HG02623 (cell line): Measurements from ENCODE around the gene PMP22.
"Not testable (repeated sequence)": the region's sequence is repeated elsewhere in the genome, so short reads cannot be mapped to it uniquely, and the experiment has no call there.

Source experiments
- ATAC-seq: cut with Tn5 transposase; IDR thresholded peaks from one replicate; pipeline ENCODE4 v1.9.1; 2021; ENCODE audit warnings: moderate library complexity; ENCODE audit not compliant: unreplicated experiment

The PMP22 gene

DNA sequence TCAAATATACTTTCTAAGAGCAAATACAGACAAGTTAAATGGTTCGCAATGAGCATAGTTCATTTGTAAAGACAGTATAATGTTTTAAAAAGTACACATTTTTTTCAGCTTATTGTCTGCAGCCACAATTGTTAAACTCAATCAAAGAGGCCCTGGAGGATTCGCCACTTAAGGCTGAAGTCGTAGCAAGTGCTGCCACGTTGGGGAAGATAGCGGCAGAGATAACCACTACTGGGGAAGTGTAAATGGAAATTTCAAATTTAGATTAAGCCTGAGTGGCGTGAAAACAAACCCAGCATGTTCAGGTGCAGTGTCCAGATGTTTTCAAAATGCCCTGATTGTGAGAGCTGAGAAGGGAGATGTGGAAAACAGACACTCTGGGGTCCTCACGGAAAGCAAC is 8.4 kb downstream of the PMP22 start:
- ATAC-seq: no peak

DNA sequence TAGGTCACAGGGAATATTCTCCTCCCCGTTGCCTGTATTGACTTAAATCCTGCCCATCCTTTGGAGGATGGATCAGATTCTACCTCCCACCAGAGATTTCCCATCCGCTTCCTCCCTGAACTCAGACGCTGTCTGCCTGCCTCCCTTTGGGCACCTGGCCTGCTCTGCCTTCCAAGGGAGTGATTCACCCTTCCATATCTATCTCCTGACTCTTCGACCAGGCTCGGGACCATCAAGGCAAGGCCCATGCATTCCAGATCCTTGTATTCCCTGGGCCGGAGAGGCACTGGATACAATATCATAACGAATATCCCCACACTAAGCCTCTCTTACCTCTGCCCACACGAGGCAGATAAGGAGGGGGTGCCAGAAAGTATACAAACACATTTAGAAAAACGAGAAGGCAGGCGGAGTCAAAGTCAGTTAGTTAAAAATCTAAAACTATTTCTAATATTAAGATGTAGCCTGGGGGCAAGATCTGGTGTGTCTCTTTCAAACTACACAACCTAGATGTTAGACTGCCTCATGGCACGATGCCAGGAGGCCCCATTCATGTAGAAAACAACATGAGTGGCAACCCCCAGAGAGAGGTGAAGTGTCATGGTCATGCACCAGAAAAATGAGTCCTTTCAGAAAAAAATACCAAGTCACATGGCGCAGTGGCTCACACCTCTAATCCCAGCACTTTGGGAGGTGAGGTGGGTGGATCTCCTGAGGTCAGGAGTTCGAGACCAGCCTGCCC is 9.2 kb downstream of the PMP22 start:
- ATAC-seq: no peak

DNA sequence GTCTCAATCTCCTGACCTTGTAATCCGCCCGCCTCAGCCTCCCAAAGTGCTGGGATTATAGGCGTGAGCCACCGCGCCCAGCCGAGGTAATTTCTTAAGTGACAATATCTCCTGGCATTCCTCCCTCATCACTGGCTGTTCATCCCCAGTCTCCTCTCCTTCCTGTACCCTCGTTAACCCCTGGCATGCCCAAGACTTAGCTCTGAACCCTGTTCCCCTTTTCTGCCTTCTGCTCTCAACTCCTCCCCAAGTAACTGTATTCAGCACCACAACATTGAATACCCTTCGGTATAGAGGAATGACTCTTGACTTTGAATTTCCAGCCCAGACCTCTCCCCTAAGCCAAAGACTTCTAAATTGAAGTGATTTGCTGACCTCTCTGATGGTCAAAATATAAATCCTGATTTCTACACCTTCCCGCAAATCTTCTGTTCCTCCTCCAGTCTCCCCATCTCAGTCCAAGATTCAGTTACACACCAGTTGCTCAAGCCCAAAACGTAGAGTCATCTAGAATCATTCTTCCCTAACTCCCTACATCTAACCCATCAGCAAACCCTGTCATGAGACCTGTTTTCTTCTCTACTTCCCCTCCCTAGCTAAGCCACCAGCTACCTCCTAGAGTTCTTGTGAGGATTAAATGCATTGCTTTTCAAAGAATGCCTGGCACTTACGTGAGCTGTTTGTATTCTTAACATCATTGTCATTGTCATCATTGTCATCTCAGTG is 14.8 kb downstream of the PMP22 start:
- ATAC-seq: no peak

DNA sequence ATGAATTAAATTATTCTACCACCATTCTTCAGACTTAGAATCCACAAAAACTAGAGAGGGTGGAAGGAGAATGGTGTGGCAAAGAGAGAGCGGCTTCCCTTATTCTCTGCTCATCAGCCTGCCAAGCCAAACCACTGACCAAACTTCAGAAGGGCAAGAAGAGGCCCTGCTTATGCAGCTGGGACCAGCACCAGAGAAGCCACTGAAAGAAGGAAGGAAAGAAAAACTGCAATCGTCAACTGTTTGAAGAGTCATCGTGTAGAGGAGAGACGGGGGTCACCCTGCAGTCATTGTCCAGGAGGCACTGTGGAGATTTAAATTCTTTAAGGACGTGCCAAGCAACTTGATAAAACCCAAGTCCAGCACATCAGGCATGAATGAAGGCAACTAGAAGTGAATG is 15.6 kb downstream of the PMP22 start:
- ATAC-seq: no peak

DNA sequence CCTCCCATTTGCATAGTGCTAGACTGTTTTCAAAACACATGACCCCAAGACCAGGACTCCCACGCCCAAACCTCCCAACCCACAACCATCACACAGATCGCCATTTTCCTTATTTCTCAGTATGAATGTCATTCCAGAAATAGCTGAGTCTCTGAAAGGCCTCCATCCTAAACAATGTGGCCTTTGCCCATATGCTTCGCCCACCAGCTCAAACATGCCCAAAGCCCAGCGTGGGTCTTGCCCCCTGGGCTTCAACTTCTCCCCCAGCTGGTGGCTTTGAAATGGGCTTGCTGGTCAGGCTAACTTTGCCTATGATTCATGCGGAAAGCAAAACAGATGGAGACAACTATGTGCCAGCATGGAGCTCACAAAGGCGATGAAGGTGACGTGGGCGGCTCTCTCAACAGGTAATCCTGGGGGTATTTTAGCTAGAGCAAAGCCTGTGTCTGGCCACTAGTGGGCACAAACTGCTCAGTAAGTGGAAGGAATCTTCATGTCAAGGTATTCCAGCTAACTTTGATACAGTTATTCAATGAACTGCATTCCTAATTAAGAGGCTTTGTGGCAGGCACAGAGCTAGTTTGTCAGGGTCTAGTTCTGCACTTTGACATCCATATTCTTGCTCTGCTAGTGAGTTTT is 17.1 kb downstream of the PMP22 start:
- ATAC-seq: no peak

DNA sequence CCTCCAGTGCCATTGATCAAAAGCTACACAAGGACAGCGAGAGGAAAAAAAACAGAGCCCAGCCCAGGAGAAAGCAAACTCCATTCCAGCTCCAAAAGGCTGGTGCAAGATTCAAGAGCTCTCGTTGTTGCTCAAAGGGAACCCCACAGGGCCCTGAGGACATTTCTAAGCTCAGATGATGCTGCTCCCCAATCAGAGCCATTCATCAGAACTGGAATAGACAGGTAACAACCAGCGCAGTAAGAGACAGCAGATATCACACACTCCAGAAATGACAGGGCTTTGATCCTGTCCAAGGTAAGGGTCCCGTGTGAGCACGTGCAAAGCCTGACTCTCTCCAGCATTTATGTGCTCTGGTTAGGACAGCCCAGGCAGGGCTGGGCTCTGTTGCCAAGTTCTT is 20.1 kb downstream of the PMP22 start:
- no peak for ATAC-seq

DNA sequence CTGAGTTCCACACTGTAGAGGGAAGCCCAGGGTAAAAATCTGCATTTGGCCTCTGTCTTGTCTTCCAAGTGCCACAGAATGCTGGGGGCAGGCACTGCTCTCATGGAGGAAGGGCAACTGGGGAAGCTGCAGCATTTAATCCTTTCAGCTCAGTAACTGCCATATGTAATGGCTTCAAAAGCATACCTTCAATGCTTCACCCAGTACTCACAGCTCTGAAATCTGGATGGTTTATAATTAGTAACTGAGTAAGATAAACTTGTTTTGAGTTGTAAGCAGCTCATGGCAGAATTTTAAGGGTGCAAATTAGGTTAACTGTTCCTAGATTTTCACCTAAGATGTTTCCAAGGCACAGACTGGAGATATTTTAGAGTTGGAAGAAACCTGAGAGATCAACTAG is 24.5 kb downstream of the PMP22 start:
- no peak for ATAC-seq

DNA sequence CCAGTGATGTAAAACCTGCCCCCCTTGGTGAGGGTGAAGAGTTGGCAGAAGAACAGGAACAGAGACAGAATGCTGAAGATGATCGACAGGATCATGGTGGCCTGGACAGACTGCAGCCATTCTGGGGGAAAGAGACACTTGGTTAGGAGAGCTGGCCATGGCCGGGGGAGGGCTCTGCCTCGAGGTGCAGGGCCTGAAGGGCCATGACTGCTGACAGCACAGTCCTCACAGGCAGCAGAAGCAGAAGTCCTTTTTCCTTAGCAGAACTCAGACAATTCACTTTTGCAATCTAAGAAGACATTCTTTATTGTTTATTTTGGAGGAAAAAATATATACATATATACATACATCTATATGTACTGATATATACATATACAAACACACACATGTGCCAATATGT is 25.6 kb downstream of the PMP22 start:
- ATAC-seq: no peak

DNA sequence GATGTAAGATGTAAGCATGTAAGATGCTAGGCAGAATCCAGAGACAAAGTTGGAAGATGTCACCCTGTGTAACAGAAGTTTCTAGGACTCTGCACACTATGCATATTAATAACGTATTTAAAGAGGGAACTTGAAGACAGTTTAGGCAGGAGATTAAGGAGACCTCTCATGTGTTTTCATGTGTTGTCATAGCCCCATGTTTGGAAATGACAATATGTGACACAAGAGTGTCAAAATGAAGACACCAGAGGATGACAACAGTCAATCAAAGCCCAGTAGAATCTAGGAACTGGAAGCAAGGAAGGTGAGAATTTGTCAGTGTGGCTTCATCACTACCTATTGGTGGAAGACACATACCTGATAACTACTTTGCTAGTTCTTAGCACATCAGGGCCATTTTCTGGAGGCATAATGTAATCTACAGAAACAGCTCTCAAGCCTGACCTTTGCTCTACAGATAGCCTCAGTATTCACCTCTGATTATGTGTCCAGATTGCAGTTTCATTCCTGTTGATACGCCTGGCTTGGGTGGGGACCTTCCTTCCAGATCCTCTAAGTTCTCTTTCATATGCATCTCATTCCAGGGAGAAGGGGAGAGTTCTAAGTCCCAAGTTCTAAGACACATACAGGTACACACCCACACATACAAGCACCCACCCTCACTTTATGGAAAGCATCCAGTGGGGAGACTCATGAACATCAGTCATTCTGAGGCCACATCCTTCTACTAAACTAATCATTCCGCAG is 26.3 kb downstream of the PMP22 start:
- ATAC-seq: no peak

DNA sequence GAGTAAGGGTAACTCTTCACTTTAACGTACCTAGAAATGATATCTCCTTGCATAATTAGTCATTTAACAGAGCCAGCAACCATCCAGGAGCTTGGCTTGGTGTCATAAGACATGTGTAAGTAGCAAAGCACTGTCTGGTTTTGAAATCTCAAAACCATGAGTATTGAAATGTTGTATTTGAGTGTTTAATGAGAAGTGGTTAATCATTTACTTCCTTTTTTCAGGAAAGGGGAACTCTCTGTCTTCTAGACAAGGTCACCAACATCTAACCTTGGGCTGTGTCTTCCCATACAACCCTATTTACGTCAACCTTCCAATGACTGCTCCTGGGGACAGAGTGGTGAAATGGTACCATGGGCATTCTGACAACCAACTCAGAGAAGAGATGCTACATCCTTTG is 27.1 kb downstream of the PMP22 start:
- ATAC-seq: no peak

DNA sequence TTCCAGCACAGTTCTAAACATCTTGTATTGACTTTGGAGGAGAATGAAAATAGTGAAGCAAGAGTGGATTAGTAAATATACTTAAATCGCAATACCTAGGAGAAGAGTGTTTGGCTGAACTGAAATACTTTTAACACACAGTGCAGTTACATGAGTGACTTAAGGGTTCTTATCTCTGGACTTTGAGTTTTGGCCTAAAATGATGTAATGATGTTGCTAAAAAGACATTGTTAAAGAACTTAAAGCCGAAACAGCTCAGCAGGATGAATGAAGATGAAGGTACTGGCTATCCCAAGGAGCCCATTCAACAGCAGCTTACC is 28.1 kb downstream of the PMP22 start:
- no peak for ATAC-seq

DNA sequence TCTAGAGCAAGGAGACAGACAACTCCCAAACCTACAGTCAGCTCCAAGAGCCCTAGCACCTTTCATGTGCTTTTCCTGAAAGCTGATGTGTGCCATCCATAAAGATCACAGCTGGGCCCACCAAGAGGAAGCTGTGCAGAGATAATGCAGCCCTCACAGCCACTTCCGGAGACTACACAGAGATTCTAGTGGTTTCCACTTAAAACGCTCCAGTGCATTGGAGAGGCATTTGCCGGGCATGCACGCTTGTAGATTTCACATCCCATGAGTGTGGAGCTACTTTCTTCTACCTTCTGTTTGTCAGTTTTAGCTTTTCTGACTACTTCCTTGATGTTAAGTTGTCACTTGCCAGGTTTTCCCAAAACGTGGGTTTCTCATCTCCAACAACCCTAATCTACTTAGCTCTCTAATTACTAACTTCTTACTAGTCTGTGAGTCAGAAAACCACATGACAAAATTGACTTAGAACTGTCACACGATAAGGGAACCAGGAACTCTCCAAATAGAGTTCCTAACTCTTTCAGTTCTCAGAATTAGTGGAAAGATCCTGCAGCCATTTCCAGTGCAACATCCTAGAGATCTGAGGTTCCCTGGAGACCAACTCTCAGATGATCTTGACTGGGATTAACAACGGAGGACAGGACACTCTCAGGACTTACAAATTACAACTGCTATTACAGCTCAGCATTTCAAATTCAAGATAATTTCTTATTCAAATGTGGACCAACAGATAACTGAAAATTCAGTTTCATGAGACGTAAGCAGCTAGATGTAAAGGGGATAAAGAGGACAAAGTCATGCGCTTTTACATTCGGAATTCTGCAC is 28.6 kb downstream of the PMP22 start:
- no peak for ATAC-seq

DNA sequence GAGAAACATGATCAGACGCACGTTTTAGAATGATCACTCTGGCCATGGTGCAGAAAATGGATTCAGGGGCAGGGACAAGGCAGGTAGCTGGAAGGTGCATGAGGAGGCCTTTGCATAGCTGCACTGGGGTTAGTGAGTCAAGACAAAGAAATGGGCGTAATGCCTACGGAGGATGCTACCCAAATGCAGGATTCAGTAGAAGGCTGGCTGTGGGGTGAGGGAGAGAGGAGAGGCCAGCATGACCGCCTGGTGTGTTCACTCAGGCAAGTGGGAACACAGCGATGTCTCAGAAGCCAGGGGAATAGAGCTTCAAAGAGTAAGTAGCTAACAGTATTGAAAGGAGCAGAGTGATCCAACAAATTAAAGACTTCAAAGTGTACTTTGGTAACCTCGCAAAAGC is 31.2 kb downstream of the PMP22 start:
- ATAC-seq: no peak

DNA sequence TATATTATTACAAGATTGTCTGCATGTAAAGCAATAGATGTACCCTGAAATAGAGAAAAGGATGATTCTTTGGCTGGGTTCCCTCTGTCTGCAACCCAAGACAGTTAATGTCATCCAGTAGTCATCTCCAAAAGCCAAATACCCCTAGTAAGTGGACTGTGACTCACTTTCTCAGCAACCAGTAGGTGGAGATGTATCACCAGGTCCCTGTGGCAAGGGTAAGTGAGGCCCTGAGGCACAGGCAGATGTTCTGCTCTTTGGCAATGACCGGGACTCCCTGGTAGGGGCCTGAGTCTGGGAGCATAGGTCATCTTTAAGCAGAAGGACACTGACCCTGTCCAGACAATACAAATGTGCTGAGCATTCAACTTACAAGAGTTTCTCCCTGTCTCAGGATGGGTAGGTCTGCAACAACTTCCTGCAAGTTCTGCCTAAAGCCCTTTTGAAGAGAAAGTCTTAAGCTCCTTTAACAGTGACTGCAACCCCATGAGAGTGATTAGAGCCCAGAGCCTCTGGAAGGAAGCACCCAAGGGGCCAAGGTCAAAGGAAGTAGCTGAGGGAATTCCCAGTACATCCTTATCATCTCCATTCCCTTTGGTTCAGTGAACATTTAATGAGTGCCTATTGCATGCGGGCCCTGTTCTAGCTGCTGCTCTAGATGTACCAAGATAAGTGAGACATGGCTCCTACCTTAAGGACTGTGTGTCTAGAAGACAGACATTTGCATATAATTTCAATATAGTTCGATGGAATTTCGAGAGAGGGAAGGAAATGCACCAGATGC is 31.9 kb downstream of the PMP22 start:
- ATAC-seq: no peak

DNA sequence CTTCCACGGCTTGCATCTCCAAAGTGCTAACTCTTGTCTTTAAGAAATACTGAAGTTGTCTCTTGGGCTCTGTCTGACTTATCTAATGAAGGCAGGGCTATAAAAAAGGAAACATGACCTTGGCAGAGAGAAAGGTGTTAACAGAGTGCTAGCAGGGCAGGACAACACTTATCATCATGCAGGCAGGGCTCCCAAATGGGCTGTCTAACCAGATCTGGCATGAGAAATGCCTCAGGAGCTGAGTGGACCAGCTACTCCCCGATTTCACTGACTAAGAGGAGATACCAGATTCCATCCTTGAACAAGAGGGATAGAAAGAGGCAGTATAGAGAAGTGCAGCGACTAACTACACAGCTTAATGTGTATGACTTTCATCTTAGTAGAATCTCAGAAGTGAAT is 32.6 kb downstream of the PMP22 start:
- ATAC-seq: no peak

DNA sequence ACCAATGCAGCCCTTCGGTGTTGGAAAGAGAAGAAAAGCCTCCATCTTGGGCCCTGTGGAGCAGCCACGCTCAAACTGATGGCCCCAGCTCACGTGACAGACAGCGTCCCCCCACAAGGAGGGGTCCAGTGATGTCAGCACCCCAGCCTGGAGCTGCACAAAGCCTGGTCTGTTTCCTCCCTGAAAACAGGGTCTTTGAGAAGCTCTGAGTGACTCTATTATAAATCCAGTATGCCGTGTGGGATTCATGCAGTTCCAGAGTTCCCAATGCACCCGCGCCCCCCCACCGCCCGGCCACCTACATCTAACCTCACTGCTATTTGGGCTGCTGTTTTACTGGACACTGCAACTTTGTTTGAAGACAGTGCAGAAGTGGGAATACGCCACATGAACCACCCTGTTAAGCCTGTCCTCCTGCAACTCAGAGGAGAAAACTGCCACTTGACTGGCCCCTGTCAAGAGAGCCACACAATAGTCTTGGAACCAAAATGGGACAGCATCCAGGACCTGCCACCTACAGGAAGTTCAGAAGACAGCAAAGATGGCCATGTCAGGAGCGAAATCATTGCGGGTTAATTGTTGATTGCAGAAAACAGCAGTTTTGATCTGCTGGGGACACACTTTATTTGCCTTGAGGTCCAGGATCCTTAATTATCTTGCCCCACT is 33.1 kb downstream of the PMP22 start:
- no peak for ATAC-seq

DNA sequence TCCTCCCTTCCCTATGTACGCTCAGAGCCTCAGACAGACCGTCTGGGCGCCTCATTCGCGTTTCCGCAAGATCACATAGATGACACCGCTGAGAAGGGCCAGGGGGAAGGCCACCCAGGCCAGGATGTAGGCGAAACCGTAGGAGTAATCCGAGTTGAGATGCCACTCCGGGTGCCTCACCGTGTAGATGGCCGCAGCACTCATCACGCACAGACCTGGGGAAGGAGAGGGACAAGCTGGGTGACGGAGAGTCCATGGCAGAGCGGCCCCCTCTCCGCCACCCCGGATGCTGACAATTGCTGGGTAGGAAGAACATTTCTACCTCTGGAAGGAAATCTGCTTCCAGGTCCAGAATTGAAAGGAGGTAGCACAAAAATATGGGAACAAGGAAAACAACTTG is 34.3 kb downstream of the PMP22 start:
- ATAC-seq: no peak

DNA sequence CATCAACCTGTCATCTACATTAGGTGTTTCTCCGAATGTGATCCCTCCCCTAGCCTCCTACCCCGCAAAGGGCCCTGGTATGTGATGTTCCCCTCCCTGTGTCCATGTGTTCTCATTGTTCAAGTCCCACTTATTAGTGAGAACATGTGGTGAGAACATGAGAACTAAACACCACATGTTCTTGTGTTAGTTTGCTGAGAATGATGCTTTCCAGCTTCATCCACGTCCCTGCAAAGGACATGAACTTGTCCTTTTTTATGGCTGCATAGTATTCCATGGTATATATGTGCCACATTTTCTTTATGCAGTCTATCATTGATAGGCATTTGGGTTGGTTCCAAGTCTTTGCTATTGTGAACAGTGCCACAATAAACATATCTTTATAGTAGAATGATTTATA is 43.3 kb downstream of the PMP22 start:
- ATAC-seq: not testable (repeated sequence)

DNA sequence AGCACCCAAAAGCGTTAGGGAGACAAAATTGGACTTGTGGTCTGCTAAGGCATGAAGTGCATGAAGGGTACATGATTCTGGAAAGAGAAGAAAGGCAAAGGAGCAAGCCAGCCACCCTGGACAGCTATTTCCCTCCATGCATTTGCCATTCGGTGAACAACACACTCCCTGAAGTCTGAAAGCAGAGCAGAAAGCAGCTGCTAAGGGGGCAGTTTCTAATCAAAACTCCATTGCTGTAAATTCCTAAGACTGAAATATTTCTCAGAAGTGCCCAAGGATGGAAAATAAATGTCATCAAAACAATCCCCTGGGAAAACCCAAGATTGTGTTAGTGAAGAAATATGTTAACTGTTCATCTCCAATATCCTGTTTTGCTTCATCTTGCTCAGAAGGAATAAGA is 44.3 kb downstream of the PMP22 start:
- ATAC-seq: no peak

DNA sequence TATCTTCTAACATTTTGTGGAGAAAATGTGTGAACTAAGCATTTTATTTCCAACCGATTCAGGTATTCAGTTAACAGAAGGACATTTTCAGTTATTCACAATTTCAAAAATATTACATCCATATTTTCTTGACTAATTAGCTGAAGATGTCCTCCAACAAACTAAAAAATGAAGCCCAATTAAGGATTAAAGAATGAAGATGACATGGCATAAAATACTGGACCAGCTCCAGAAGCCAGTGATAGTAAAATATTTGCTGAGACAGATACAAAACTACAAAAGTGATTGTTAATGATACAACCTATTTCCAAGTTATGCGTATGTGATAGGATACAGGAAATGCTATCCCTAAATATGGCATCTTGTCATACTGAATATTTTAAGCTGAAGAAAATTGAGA is 48.6 kb downstream of the PMP22 start:
- ATAC-seq: no peak
